ENCODE data around the gene METTL16.
A peak's percentile ranks its signal among the peaks of the same experiment; 100 is the strongest.
"Not testable (repeated sequence)": the region's sequence is repeated elsewhere in the genome, so short reads cannot be mapped to it uniquely, and the experiment has no call there.

METTL16 gene

GRCh38 chr17:2500446-2500845 is 11.2 kb downstream of the METTL16 start:
- no peak for DNase-seq

- DNase-seq = not testable (repeated sequence)
Measured at GRCh38 chr17:2489286-2489685, 22.4 kb downstream of the METTL16 start.

- DNase-seq = no peak
Measured at GRCh38 chr17:2487306-2487705, 24.4 kb downstream of the METTL16 start.

GRCh38 chr17:2486709-2487108 is 25.0 kb downstream of the METTL16 start:
- DNase-seq = not testable (repeated sequence)

GRCh38 chr17:2485970-2486369 is 25.7 kb downstream of the METTL16 start:
- no peak for DNase-seq

GRCh38 chr17:2485543-2485942 is 26.1 kb downstream of the METTL16 start:
- DNase-seq = no peak

- peak; percentile 54 for DNase-seq
Measured at GRCh38 chr17:2484876-2485275, 26.8 kb downstream of the METTL16 start.

GRCh38 chr17:2483084-2483483 is 28.6 kb downstream of the METTL16 start:
- no peak for DNase-seq

GRCh38 chr17:2482218-2482617 is 29.5 kb downstream of the METTL16 start:
- no peak for DNase-seq

- DNase-seq = no peak
Measured at GRCh38 chr17:2481760-2482159, 29.9 kb downstream of the METTL16 start.

- no peak for DNase-seq
Measured at GRCh38 chr17:2478458-2478857, 33.2 kb downstream of the METTL16 start.

GRCh38 chr17:2475056-2475455 is 36.6 kb downstream of the METTL16 start:
- DNase-seq = no peak

- DNase-seq = no peak
Measured at GRCh38 chr17:2474371-2474770, 37.3 kb downstream of the METTL16 start.

- DNase-seq = no peak
Measured at GRCh38 chr17:2468270-2468669, 43.4 kb downstream of the METTL16 start.

GRCh38 chr17:2466931-2467330 is 44.8 kb downstream of the METTL16 start:
- DNase-seq = no peak

GRCh38 chr17:2462481-2462880 is 49.2 kb downstream of the METTL16 start:
- DNase-seq = no peak

GRCh38 chr17:2459917-2460271 is 51.8 kb downstream of the METTL16 start:
- DNase-seq = no peak

- DNase-seq = no peak
Measured at GRCh38 chr17:2457913-2458312, 53.8 kb downstream of the METTL16 start.

GRCh38 chr17:2456475-2456874 is 55.2 kb downstream of the METTL16 start:
- no peak for DNase-seq

- DNase-seq = no peak
Measured at GRCh38 chr17:2455956-2456355, 55.7 kb downstream of the METTL16 start.

- no peak for DNase-seq
Measured at GRCh38 chr17:2453866-2454265, 57.8 kb downstream of the METTL16 start.

GRCh38 chr17:2453325-2453724 is 58.4 kb downstream of the METTL16 start:
- no peak for DNase-seq

- no peak for DNase-seq
Measured at GRCh38 chr17:2452216-2452750, 59.4 kb downstream of the METTL16 start.

- no peak for DNase-seq
Measured at GRCh38 chr17:2450016-2450650, 61.6 kb downstream of the METTL16 start.

- no peak for DNase-seq
Measured at GRCh38 chr17:2449486-2449885, 62.2 kb downstream of the METTL16 start.
